ENCODE results near the gene SUSD2. TPM values are rescaled to one million over a fixed set of nuclear protein-coding genes. Genes with fewer than 3 reads are reported as not detected.

SUSD2 gene
- total and polyA plus RNA-seq, 2 donors (not counting 1 experiment from before 2014, with no cell fraction given) = 10.6 to 11.9 TPM

- H4K20me1 ChIP-seq (ENCODE audit: control insufficient read depth, extremely low read depth, insufficient read depth, low read length) = no peaks in the 10 kb centered on the region
- no peaks in the 10 kb centered on the region for H3K27me3 ChIP-seq (ENCODE audit: control insufficient read depth, insufficient read depth, low read length)
- TF ChIP-seq EZH2 (IDR thresholded peaks at IDR 0.05; ENCODE audit: low read length, missing control alignments) (no peak), CTCF (conservative IDR thresholded peaks at IDR 0.05 in 1 of 2, IDR thresholded peaks at IDR 0.05 in 1 of 2; ENCODE audit: low read depth in 1 of 2, low read length in 2 of 2) (no peak)
- peak; percentile 23 to 58 for DNase-seq (ENCODE audit: low read depth in 2 of 2)
- H3K27ac ChIP-seq (ENCODE audit: insufficient read depth, low read length) = peak overlapping the region; percentile 66
- peak overlapping the region; percentile 78 for H3K9ac ChIP-seq (ENCODE audit: insufficient read depth, low read length)
- peaks cover 5% of the 10 kb centered on the region for H3K36me3 ChIP-seq (ENCODE audit: control insufficient read depth, insufficient read depth, low read length)
- H3K4me3 ChIP-seq (replicated peaks in 1 of 4; ENCODE audit: control extremely low read depth in 1 of 4, insufficient read depth in 1 of 4, low read depth in 3 of 4, low read length in 4 of 4) = peak overlapping the region; percentile 78 to 93 (median 78)
- peaks cover 30% of the 10 kb centered on the region for H3K4me1 ChIP-seq (ENCODE audit: control insufficient read depth, extremely low read depth, insufficient read depth, low read length)
- H3K79me2 ChIP-seq (ENCODE audit: control insufficient read depth, insufficient read depth, low read length) = peaks cover 40% of the 10 kb centered on the region
- peak overlapping the region; percentile 10 for H2AFZ ChIP-seq (ENCODE audit: low read length)
- H3K4me2 ChIP-seq (ENCODE audit: extremely low read depth, insufficient read depth, low read length) = peak overlapping the region; percentile 92
- no peaks in the 10 kb centered on the region for H3K9me3 ChIP-seq (ENCODE audit: control insufficient read depth, insufficient read depth, low read depth, low read length)
Measured at GRCh38 chr22:24156141-24156912, 25.0 kb upstream of the SUSD2 start.

GRCh38 chr22:24156913-24157821, 24.1 kb upstream of the SUSD2 start:
- TF ChIP-seq EZH2 (IDR thresholded peaks at IDR 0.05; ENCODE audit: low read length, missing control alignments) = no peak
- peak; percentile 74 to 82 for TF ChIP-seq CTCF (conservative IDR thresholded peaks at IDR 0.05 in 1 of 2, IDR thresholded peaks at IDR 0.05 in 1 of 2; ENCODE audit: low read depth in 1 of 2, low read length in 2 of 2)
- Histone ChIP-seq H3K27ac (ENCODE audit: insufficient read depth, low read length) (peak overlapping the region; percentile 66), H3K36me3 (ENCODE audit: control insufficient read depth, insufficient read depth, low read length) (peaks cover 9% of the 10 kb centered on the region), H3K4me1 (ENCODE audit: control insufficient read depth, extremely low read depth, insufficient read depth, low read length) (peaks cover 30% of the 10 kb centered on the region), H3K79me2 (ENCODE audit: control insufficient read depth, insufficient read depth, low read length) (peaks cover 42% of the 10 kb centered on the region), H3K27me3 (ENCODE audit: control insufficient read depth, insufficient read depth, low read length) (no peaks in the 10 kb centered on the region), H3K9ac (ENCODE audit: insufficient read depth, low read length) (peak overlapping the region; percentile 78), H4K20me1 (ENCODE audit: control insufficient read depth, extremely low read depth, insufficient read depth, low read length) (no peaks in the 10 kb centered on the region), H3K9me3 (ENCODE audit: control insufficient read depth, insufficient read depth, low read depth, low read length) (no peaks in the 10 kb centered on the region), H3K4me3 (replicated peaks in 1 of 4; ENCODE audit: control extremely low read depth in 1 of 4, insufficient read depth in 1 of 4, low read depth in 3 of 4, low read length in 4 of 4) (peak overlapping the region; percentile 78 to 93 (median 78)), H2AFZ (ENCODE audit: low read length) (peak overlapping the region; percentile 10), H3K4me2 (ENCODE audit: extremely low read depth, insufficient read depth, low read length) (peak overlapping the region; percentile 92)
- DNase-seq (ENCODE audit: low read depth in 2 of 2) = peak; percentile 64 to 66

- H3K4me2 ChIP-seq (ENCODE audit: extremely low read depth, insufficient read depth, low read length) = no peak overlapping the region
- H4K20me1 ChIP-seq (ENCODE audit: control insufficient read depth, extremely low read depth, insufficient read depth, low read length) = no peaks in the 10 kb centered on the region
- H3K36me3 ChIP-seq (ENCODE audit: control insufficient read depth, insufficient read depth, low read length) = peaks cover 9% of the 10 kb centered on the region
- no peak overlapping the region for H3K9ac ChIP-seq (ENCODE audit: insufficient read depth, low read length)
- peaks cover 29% of the 10 kb centered on the region for H3K4me1 ChIP-seq (ENCODE audit: control insufficient read depth, extremely low read depth, insufficient read depth, low read length)
- no peaks in the 10 kb centered on the region for H3K9me3 ChIP-seq (ENCODE audit: control insufficient read depth, insufficient read depth, low read depth, low read length)
- H3K27ac ChIP-seq (ENCODE audit: insufficient read depth, low read length) = no peak overlapping the region
- no peaks in the 10 kb centered on the region for H3K27me3 ChIP-seq (ENCODE audit: control insufficient read depth, insufficient read depth, low read length)
- no peak for TF ChIP-seq EZH2 (IDR thresholded peaks at IDR 0.05; ENCODE audit: low read length, missing control alignments)
- TF ChIP-seq CTCF (conservative IDR thresholded peaks at IDR 0.05 in 1 of 2, IDR thresholded peaks at IDR 0.05 in 1 of 2; ENCODE audit: low read depth in 1 of 2, low read length in 2 of 2) = no peak
- peaks cover 42% of the 10 kb centered on the region for H3K79me2 ChIP-seq (ENCODE audit: control insufficient read depth, insufficient read depth, low read length)
- peak in 1 of 2 donors; percentile 27 for DNase-seq (ENCODE audit: low read depth in 2 of 2)
- no peak overlapping the region for H2AFZ ChIP-seq (ENCODE audit: low read length)
- H3K4me3 ChIP-seq (replicated peaks in 1 of 4; ENCODE audit: control extremely low read depth in 1 of 4, insufficient read depth in 1 of 4, low read depth in 3 of 4, low read length in 4 of 4) = peak overlapping the region in 1 of 4 experiments; percentile 78
Measured at GRCh38 chr22:24157822-24158135, 23.5 kb upstream of the SUSD2 start.
